ENCODE measurements around the gene HS3ST3A1.
"Not testable (repeated sequence)": the region's sequence is repeated elsewhere in the genome, so short reads cannot be mapped to it uniquely, and the experiment has no call there.

Gene HS3ST3A1

GRCh38 chr17:13538841-13539411 is 62.8 kb downstream of the HS3ST3A1 start:
- no peak for DNase-seq (ENCODE audit: low spot score)

GRCh38 chr17:13537871-13538643 is 63.7 kb downstream of the HS3ST3A1 start:
- no peak for DNase-seq (ENCODE audit: low spot score)

- DNase-seq (ENCODE audit: low spot score), result no peak
Observed at GRCh38 chr17:13537167-13537731, 64.5 kb downstream of the HS3ST3A1 start.

GRCh38 chr17:13534946-13535345 is 66.8 kb downstream of the HS3ST3A1 start:
- DNase-seq (ENCODE audit: low spot score), result no peak

GRCh38 chr17:13531721-13532120 is 70.0 kb downstream of the HS3ST3A1 start:
- DNase-seq (ENCODE audit: low spot score), result no peak

GRCh38 chr17:13525876-13526275 is 75.9 kb downstream of the HS3ST3A1 start:
- no peak for DNase-seq (ENCODE audit: low spot score)

- no peak for DNase-seq (ENCODE audit: low spot score)
Observed at GRCh38 chr17:13523164-13523563, 78.6 kb downstream of the HS3ST3A1 start.

GRCh38 chr17:13522749-13523148 is 79.0 kb downstream of the HS3ST3A1 start:
- DNase-seq (ENCODE audit: low spot score), result no peak

GRCh38 chr17:13521784-13522183 is 79.9 kb downstream of the HS3ST3A1 start:
- no peak for DNase-seq (ENCODE audit: low spot score)

- peak; percentile 48 for DNase-seq (ENCODE audit: low spot score)
Observed at GRCh38 chr17:13520899-13521572, 80.7 kb downstream of the HS3ST3A1 start.

GRCh38 chr17:13518261-13519000 is 83.3 kb downstream of the HS3ST3A1 start:
- peak; percentile 31 for DNase-seq (ENCODE audit: low spot score)

GRCh38 chr17:13513039-13513405 is 88.7 kb downstream of the HS3ST3A1 start:
- DNase-seq (ENCODE audit: low spot score), result peak; percentile 34

- peak; percentile 42 for DNase-seq (ENCODE audit: low spot score)
Observed at GRCh38 chr17:13510062-13510461, 91.7 kb downstream of the HS3ST3A1 start.

GRCh38 chr17:13509527-13509926 is 92.2 kb downstream of the HS3ST3A1 start:
- DNase-seq (ENCODE audit: low spot score), result no peak

GRCh38 chr17:13508896-13509295 is 92.8 kb downstream of the HS3ST3A1 start:
- peak; percentile 15 for DNase-seq (ENCODE audit: low spot score)

GRCh38 chr17:13503526-13503925 is 98.2 kb downstream of the HS3ST3A1 start:
- no peak for DNase-seq (ENCODE audit: low spot score)

- no peak for DNase-seq (ENCODE audit: low spot score)
Observed at GRCh38 chr17:13502263-13502662, 99.5 kb downstream of the HS3ST3A1 start.

GRCh38 chr17:13500947-13501346 is 100.8 kb downstream of the HS3ST3A1 start:
- no peak for DNase-seq (ENCODE audit: low spot score)

- no peak for DNase-seq (ENCODE audit: low spot score)
Observed at GRCh38 chr17:13498184-13498583, 103.5 kb downstream of the HS3ST3A1 start.

GRCh38 chr17:13496553-13497056 is 105.1 kb downstream of the HS3ST3A1 start:
- not testable (repeated sequence) for DNase-seq (ENCODE audit: low spot score)

GRCh38 chr17:13495423-13495822 is 106.3 kb downstream of the HS3ST3A1 start:
- DNase-seq (ENCODE audit: low spot score), result no peak

GRCh38 chr17:13492737-13493122 is 109.0 kb downstream of the HS3ST3A1 start:
- no peak for DNase-seq (ENCODE audit: low spot score)

Measured in GM03348 (cell line).